22Rv1 (cell line): ENCODE measurements around the gene ABHD6.

Experiments
- H3K27ac ChIP-seq: fragments of 450-650 bp; 2 replicates; pipeline ENCODE4 v1.5.1; 2017
- CTCF ChIP-seq: fragments of 450-650 bp; IDR thresholded peaks from 2 replicates; pipeline ENCODE4 v1.5.1; 2017; ENCODE audit warnings: mild to moderate bottlenecking
- ZFX ChIP-seq: fragments of 450-650 bp; IDR thresholded peaks from 2 replicates; pipeline ENCODE4 v1.6.1; 2017; ENCODE audit warnings: antibody characterized with exemption, borderline replicate concordance

ABHD6 gene

DNA sequence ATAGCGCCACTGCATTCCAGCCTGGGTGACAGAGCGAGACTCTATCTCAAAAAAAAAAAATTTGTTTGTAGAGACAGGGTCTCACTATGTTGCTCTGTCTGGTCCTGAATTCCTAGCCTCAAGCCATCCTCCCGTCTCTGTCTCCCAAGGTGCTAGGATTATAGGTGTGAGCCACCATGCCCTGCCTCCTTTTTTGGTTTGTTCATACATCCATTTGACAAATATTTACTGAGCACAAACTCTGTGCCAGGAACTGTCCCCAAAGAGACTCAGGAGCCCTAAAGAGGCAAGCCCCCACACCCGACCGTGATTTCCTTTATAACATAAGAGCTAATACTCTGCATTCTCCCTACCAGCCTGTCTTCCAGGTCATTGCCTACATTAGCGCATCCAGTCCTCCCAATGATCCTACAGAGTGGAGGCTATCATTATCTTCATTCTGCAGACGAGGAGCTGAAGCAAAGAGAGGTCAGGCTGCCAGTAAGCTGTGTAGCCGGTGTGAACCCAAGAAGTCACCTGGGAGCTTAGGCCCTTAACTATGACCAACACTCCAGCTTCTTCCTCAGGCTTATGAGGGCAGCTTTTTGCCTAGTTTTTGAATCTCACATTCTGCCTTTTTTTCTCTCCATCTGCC lies 88.8 kb downstream of the ABHD6 start:
- TF ChIP-seq CTCF (no peak), ZFX (no peak)
- no peak overlapping the region for H3K27ac ChIP-seq

DNA sequence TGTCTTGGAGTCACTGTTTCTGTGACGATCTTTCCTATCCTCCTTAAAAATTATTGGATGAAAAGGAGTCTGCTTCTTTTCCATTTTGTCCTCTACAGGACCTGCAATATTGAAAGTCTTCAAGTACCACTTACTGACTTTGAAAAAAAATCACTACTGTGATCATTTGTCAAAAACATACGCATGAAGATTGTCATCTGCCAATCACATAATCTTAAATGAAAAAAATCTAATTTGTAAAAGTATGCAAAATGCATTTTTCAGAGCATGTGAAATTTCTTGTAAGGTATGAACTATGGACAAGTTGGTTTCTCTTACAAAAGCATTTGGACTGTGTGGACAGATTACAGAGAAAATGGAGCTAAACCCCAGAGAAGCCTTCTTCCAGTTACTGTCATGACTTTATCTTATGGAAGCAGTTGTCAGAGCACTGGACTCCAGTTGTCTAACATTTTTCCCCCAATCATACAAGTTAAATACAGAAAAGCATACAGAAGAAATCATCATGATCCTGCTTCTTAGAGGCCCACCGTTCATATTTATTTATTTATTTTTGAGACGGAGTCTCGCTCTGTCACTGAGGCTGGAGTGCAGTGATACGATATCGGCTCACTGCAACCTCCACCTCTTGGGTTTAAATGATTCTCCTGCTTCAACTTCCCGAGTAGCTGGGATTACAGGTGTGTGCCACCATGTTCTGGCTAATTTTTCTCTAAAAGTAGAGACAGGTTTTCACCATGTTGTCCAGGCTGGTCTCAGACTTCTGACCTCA lies 91.7 kb downstream of the ABHD6 start:
- H3K27ac ChIP-seq: no peak overlapping the region
- no peak for TF ChIP-seq ZFX
- TF ChIP-seq CTCF: no peak

- no peak for TF ChIP-seq CTCF
- no peak for TF ChIP-seq ZFX
- H3K27ac ChIP-seq: no peak overlapping the region
Measured at GRCh38 chr3:58329922-58330413, 92.4 kb downstream of the ABHD6 start.

DNA sequence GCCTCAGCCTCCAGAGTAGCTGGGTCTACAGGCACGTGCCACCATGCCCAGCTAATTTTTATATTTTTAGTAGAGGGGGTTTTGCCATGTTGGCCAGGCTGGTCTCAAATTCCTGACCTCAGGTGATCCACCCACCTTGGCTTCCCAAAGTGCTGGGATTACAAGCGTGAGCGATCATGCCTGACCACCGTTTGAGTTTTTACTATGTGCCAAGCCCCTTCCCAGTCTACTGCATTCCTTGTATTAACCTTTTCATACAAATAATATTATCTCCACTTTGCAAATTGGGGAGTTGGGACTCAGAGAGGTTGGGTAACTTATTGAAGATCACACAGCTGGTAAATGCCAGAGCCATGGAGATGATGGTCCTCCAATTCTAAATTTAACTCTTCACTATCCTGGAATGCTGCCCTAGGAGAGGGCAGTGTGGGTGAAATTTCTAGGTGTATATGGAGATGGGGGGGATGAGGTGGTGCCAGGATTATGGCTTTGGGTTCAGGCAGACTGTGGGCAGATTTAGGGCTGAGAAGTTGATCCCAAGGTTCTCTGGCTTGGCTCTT lies 94.1 kb downstream of the ABHD6 start:
- TF ChIP-seq CTCF (no peak), ZFX (no peak)

DNA sequence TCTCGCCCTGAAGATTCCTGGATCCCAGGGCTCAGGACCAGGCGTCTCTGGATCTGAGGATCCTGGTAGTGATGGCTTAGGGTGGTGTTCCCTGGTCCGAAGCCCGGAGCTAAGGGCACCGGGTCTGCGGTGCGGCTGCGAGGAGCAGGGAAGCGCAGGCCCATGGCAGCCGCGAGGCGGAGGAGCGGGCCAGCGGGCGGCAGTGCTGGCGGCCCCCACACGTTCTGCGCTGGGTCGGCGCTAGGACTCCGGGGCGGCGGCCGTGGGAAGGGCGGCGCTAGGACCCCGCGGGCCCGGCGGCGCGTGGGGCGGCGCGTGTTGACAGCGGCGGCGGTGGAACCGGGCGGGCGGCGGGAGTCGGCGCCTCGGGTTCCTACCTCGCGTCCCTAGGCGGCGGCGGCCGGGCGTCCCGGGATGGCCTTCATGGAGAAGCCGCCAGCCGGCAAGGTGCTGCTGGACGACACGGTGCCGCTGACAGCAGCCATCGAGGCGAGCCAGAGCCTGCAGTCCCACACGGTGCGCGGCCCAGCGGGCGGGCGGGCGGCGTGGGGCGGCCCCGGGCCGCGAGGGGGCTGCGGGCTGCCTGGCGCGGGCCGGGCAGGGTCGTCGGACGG lies 95.1 kb downstream of the ABHD6 start, which contains the start of gene PXK:
PXK (plus strand) TSS at position 318 of the 614 bp plus-strand sequence; CDS start at position 415, 97 bp downstream.
- TF ChIP-seq ZFX: no peak
- TF ChIP-seq CTCF: no peak
- no peak within 1 kb of the TSS for H3K27ac ChIP-seq

More for the DNA sequence above, 94.1 kb downstream of the ABHD6 start:
- H3K27ac ChIP-seq: no peak overlapping the region

GRCh38 chr3:58333206-58334012 lies 95.8 kb downstream of the ABHD6 start:
- no peak for TF ChIP-seq ZFX
- no peak overlapping the region for H3K27ac ChIP-seq

DNA sequence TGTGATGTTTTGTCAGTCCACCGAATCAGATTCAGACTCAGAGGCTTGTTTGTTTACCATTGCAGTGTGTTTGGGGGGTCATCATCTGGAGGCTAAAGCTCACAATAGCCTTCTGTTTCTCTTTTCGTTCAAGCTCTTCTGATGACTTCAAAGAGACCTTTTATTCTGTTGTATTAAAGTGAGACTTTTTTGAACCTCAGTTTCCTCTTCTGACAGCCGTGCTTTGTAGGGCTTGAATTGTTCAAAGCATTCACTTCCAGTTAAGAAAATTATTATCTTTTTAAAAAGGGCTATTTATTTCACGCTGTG lies 96.4 kb downstream of the ABHD6 start:
- TF ChIP-seq ZFX: no peak
- no peak for TF ChIP-seq CTCF
- H3K27ac ChIP-seq: no peak overlapping the region
